K562 (cell line): ENCODE measurements around the gene CCDC28B. TPM values are rescaled to one million over a fixed set of nuclear protein-coding genes. Genes with fewer than 3 reads are reported as not detected.

Experiments used
- ARHGAP35 ChIP-seq: fragments of 450-650 bp; IDR thresholded peaks from 2 replicates; pipeline ENCODE4 v1.6.1; 2018; ENCODE audit not compliant: partially characterized antibody
- EWSR1 ChIP-seq: fragments of 450-650 bp; IDR thresholded peaks from 2 replicates; pipeline ENCODE4 v1.6.1; 2018; ENCODE audit warnings: borderline replicate concordance, mild to moderate bottlenecking, low read depth, moderate library complexity; ENCODE audit not compliant: partially characterized antibody
- GATAD2B ChIP-seq: fragments of 450-650 bp; IDR thresholded peaks from 2 replicates; pipeline ENCODE4 v1.6.1; 2017; ENCODE audit warnings: mild to moderate bottlenecking, borderline replicate concordance
- MEF2A ChIP-seq: IDR thresholded peaks from 2 replicates; pipeline ENCODE4 v1.6.1; 2011; ENCODE audit warnings: low read depth, mild to moderate bottlenecking, low read length, moderate library complexity; ENCODE audit not compliant: control insufficient read depth
- MYBL2 ChIP-seq, 2 experiments: fragments of 450-650 bp in 1 of 2; sonication (generic) in 1 of 2; formaldehyde crosslinking in 1 of 2; IDR thresholded peaks; 2 replicates each; pipeline versions ENCODE4 v1.6.1 to v1.8.1; 2017 to 2022; ENCODE audit warnings: borderline replicate concordance in 1 of 2, inconsistent platforms in 1 of 2, low read depth in 1 of 2, mild to moderate bottlenecking in 1 of 2, missing genetic modification reagents in 1 of 2, moderate library complexity in 1 of 2
- NCOA4 ChIP-seq: fragments of 450-650 bp; IDR thresholded peaks from 2 replicates; pipeline ENCODE4 v1.6.1; 2018; ENCODE audit warnings: mild to moderate bottlenecking; ENCODE audit not compliant: partially characterized antibody
- POLR2A ChIP-seq: fragments of 450-650 bp; conservative IDR thresholded peaks from 2 replicates; pipeline ENCODE4 v1.6.1; 2016
- SMAD3 ChIP-seq: fragments of 450-650 bp; formaldehyde crosslinking; conservative IDR thresholded peaks from 2 replicates; pipeline ENCODE4 v1.4.0; 2020; ENCODE audit warnings: mild to moderate bottlenecking
- SP2 ChIP-seq: IDR thresholded peaks from 2 replicates; pipeline ENCODE4 v1.6.1; 2011; ENCODE audit warnings: mild to moderate bottlenecking, low read depth, low read length, moderate library complexity; ENCODE audit not compliant: poor library complexity, severe bottlenecking; ENCODE audit errors: extremely low read depth
- TAF1 ChIP-seq: IDR thresholded peaks from 2 replicates; pipeline ENCODE4 v1.6.1; 2011; ENCODE audit warnings: mild to moderate bottlenecking, low read length, moderate library complexity; ENCODE audit not compliant: insufficient read depth, control insufficient read depth, severe bottlenecking; ENCODE audit errors: extremely low read depth
- ZNF143 ChIP-seq: sonication (generic); formaldehyde crosslinking; IDR thresholded peaks from 2 replicates; pipeline ENCODE4 v1.9.0; 2022; ENCODE audit warnings: mild to moderate bottlenecking, missing genetic modification reagents
- ZNF174 ChIP-seq: fragments of 250-450 bp; sonication (Bioruptor Pico); IDR thresholded peaks from 2 replicates; pipeline ENCODE4 v1.4.0; 2020; ENCODE audit warnings: mild to moderate bottlenecking
- ZNF561 ChIP-seq: fragments of 450-650 bp; formaldehyde crosslinking; conservative IDR thresholded peaks from 2 replicates; pipeline ENCODE4 v1.4.0; 2020; ENCODE audit warnings: mild to moderate bottlenecking, moderate library complexity
- polyA plus RNA-seq, 8 experiments: library from polyadenylated mRNA; depleted of rRNA in 4 of 8; stranded (reverse) in 5 of 8; unstranded in 3 of 8; fragments of >200 nt; fragmentation: Nextera tagmentation in 2 of 8; fragmentation: Illumina TruSeq in 1 of 8; extraction: Ambion mirVana in 2 of 8; extraction: Trizol in 1 of 8; gene quantifications; 2 replicates each; pipeline versions ENCODE4 v1.2.1 to v1.2.3, GENCODE V29; 2011 to 2014; ENCODE audit warnings: inconsistent platforms in 1 of 8, missing spikeins in 1 of 8
- total RNA-seq, 7 experiments: library from RNA; depleted of rRNA in 6 of 7; stranded (reverse); fragments of >200 nt in 6 of 7; fragmentation: Illumina TruSeq in 2 of 7; extraction: Trizol in 2 of 7; gene quantifications; 2 replicates each; pipeline versions ENCODE4 v1.2.1 to v1.2.3, GENCODE V29; 2011 to 2021; ENCODE audit warnings: low replicate concordance in 1 of 7
- TF ChIP-seq, protein P1 (sequence below): IDR thresholded peaks from 3 replicates; pipeline ENCODE4 v1.6.1; 2011; ENCODE audit warnings: borderline replicate concordance, mild to moderate bottlenecking; ENCODE audit not compliant: insufficient read length, insufficient read depth
- TF ChIP-seq, protein P2 (sequence below): fragments of 450-650 bp; IDR thresholded peaks from 2 replicates; pipeline ENCODE4 v1.6.1; 2016; ENCODE audit warnings: missing biosample characterization, missing genetic modification characterization
- TF ChIP-seq, protein P3 (sequence below): fragments of 450-650 bp; IDR thresholded peaks from 2 replicates; pipeline ENCODE4 v1.6.1; 2017; ENCODE audit warnings: mild to moderate bottlenecking, moderate library complexity
- TF ChIP-seq, protein P4 (sequence below), 2 experiments: IDR thresholded peaks; 2 replicates each; pipeline ENCODE4 v1.6.1; 2012; ENCODE audit warnings: improper control_type of control experiment in 2 of 2, low read depth in 2 of 2, low read length in 2 of 2, borderline replicate concordance in 1 of 2
- TF ChIP-seq, protein P5 (sequence below): fragments of 450-650 bp; IDR thresholded peaks from 2 replicates; pipeline ENCODE4 v1.6.1; 2014; ENCODE audit warnings: low read depth, mild to moderate bottlenecking, moderate library complexity, borderline replicate concordance

The CCDC28B gene
- total and polyA plus RNA-seq, 9 of the 15 experiments (the other 6 are each of a cell fraction or from before 2014, with no cell fraction given) = 5.7 to 54.5 (median 31.7) TPM

DNA sequence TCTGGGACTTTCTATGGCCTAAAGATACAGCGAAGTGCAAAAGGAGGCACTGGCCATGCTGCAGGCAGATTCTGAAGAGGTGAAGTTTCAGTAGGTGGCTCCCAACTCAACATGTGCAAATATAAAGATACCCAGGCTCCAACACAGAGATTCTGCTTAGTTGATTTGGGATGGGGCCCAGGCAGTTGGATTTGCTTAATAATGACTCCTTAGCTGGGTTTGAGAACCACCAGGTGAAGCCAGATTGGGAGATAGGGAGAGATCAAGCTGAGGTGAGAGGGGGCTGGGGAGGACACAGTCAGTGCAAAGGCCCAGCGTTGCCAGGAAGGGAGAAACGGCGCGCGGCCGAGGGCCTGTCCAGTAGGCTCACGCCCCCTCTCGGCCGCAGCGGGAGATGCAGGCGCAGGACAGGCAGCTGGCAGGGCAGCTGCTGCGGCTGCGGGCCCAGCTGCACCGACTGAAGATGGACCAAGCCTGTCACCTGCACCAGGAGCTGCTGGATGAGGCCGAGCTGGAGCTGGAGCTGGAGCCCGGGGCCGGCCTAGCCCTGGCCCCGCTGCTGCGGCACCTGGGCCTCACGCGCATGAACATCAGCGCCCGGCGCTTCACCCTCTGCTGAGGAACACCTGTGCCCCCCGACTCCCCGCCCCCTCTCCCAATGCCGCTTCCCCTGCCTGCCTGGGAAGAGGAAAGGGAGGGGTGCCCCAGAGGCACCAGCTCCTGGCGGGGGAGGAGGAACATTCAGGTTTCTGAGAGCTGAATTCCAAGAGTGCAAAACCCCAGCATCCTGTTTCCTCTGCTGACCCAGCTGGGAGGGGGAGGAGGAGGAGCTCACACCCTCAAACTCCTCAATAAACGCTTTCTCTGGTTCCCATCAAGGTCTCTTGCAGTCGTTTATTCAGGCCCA lies 47.8 kb downstream of the CCDC28B start (continued):
- TF ChIP-seq, protein P1, sequence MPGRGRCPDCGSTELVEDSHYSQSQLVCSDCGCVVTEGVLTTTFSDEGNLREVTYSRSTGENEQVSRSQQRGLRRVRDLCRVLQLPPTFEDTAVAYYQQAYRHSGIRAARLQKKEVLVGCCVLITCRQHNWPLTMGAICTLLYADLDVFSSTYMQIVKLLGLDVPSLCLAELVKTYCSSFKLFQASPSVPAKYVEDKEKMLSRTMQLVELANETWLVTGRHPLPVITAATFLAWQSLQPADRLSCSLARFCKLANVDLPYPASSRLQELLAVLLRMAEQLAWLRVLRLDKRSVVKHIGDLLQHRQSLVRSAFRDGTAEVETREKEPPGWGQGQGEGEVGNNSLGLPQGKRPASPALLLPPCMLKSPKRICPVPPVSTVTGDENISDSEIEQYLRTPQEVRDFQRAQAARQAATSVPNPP = no peak
- TF ChIP-seq ARHGAP35 (no peak), ZNF143 (CRISPR knock-in tag) (no peak), TAF1 (no peak), POLR2A (no peak), EWSR1 (no peak), MYBL2 (IDR thresholded peaks at IDR 0.05; ENCODE audit: low read depth) (no peak), MYBL2 (CRISPR knock-in tag; IDR thresholded peaks at IDR 0.05; ENCODE audit: borderline replicate concordance) (no peak), GATAD2B (no peak), SP2 (no peak), ZNF174 (CRISPR knock-in tag) (no peak), NCOA4 (no peak), MEF2A (no peak), ZNF561 (CRISPR knock-in tag) (no peak), SMAD3 (CRISPR knock-in tag) (no peak)
- TF ChIP-seq, protein P2, sequence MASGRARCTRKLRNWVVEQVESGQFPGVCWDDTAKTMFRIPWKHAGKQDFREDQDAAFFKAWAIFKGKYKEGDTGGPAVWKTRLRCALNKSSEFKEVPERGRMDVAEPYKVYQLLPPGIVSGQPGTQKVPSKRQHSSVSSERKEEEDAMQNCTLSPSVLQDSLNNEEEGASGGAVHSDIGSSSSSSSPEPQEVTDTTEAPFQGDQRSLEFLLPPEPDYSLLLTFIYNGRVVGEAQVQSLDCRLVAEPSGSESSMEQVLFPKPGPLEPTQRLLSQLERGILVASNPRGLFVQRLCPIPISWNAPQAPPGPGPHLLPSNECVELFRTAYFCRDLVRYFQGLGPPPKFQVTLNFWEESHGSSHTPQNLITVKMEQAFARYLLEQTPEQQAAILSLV = no peak
- TF ChIP-seq, protein P3, sequence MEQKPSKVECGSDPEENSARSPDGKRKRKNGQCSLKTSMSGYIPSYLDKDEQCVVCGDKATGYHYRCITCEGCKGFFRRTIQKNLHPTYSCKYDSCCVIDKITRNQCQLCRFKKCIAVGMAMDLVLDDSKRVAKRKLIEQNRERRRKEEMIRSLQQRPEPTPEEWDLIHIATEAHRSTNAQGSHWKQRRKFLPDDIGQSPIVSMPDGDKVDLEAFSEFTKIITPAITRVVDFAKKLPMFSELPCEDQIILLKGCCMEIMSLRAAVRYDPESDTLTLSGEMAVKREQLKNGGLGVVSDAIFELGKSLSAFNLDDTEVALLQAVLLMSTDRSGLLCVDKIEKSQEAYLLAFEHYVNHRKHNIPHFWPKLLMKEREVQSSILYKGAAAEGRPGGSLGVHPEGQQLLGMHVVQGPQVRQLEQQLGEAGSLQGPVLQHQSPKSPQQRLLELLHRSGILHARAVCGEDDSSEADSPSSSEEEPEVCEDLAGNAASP = no peak
- TF ChIP-seq, protein P4, sequence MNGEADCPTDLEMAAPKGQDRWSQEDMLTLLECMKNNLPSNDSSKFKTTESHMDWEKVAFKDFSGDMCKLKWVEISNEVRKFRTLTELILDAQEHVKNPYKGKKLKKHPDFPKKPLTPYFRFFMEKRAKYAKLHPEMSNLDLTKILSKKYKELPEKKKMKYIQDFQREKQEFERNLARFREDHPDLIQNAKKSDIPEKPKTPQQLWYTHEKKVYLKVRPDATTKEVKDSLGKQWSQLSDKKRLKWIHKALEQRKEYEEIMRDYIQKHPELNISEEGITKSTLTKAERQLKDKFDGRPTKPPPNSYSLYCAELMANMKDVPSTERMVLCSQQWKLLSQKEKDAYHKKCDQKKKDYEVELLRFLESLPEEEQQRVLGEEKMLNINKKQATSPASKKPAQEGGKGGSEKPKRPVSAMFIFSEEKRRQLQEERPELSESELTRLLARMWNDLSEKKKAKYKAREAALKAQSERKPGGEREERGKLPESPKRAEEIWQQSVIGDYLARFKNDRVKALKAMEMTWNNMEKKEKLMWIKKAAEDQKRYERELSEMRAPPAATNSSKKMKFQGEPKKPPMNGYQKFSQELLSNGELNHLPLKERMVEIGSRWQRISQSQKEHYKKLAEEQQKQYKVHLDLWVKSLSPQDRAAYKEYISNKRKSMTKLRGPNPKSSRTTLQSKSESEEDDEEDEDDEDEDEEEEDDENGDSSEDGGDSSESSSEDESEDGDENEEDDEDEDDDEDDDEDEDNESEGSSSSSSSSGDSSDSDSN (IDR thresholded peaks at IDR 0.05; ENCODE audit: borderline replicate concordance in 1 of 2, low read depth in 2 of 2, low read length in 2 of 2) = no peak
- TF ChIP-seq, protein P5, sequence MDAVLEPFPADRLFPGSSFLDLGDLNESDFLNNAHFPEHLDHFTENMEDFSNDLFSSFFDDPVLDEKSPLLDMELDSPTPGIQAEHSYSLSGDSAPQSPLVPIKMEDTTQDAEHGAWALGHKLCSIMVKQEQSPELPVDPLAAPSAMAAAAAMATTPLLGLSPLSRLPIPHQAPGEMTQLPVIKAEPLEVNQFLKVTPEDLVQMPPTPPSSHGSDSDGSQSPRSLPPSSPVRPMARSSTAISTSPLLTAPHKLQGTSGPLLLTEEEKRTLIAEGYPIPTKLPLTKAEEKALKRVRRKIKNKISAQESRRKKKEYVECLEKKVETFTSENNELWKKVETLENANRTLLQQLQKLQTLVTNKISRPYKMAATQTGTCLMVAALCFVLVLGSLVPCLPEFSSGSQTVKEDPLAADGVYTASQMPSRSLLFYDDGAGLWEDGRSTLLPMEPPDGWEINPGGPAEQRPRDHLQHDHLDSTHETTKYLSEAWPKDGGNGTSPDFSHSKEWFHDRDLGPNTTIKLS = no peak
